SHP77 treated with DMSO at 0.1 percent for 48 hours (cell line): ENCODE data around the gene SSTR1.

ENCODE experiments used
- DNase-seq: peaks from one replicate; lab custom pipeline; 2025; lab: John Stamatoyannopoulos, UW

Gene SSTR1

DNA sequence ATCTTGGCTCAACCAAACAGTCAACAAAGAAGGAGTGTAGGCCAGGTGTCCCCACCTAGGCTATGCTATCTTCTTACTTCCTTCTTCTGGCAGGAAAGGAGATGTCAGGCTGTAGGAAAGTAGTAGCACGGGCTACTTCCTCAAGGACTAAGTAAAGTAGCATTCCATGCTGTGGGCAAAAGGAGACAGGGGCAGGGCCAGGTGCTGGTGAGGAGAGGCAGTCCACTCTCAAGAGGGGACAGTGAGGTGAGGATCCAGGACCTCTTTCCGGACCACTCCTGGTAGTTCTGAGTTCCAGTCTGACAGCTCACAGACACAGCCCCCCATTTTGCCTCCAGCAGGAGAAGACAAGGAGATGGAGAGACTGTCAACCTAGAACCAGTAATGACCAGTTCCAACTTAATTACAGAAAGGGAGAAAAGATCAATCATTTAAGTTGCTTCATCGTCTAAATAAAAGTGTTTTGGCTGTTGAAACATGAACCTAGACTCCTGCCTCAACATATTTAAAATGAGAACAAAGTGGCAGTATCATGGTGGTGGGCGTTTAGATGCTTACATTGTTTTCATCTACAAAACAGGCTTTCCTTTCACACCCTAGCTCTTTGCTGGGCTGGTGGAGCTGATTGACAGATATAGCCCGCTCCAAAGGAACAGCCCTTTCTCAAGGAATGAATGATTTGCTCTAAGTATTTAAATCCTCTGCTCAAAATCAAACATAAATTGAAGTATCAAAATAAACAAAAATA lies 5.1 kb upstream of the SSTR1 start:
- DNase-seq, result no peak

- no peak for DNase-seq
These were observed 3.6 kb upstream of the SSTR1 start for GRCh38 chr14:38203929-38204718.

DNA sequence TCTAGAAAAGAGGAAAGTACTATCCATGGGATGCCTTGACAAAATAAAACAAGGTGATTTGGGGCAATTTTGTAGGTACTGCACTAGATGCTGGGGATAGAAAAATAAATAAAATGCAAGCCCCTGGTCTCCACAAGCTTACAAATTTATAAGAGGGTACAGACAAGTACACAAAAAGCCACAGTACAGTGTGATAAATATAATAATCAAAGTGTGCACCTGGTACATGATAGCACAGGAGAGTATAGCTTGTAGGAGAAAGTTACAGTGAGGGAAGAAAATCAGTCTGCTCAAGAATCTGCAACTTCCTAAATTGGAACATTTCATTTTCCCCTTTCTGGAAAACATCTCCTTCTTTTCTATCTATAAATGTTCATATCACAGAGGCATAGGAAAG lies 3.0 kb upstream of the SSTR1 start:
- DNase-seq, result no peak

DNA sequence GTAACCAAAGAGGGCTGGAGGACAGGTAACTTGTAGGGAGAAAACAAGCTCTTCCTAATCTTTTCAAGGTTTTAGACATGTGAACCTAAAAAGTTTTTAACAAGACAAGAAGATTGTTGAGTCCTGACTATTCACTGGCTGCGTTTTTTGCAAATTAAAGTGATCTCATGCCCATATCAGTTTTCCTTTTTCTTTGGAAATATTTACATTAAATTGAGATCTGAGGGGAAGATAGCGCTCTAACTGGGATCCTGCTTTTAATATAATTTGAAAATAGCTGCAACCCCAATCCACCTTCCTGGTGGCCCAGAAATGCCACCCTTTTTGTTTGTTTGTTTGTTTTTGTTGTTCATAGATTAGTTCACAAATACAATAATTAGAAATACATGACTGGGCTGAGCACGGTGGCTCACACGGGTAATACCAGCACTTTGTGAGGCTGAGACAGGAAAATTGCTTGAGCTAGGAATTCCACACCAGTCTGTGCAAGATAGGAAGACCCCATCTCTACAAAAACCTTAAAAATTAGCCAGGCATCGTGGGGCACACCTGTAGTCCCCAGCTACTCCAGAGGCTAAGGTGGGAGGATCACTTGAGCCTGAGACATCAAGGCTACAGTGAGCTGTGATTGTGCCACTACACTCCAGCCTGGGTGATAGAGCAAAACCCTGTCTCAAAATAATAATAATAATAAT lies 2.4 kb upstream of the SSTR1 start:
- DNase-seq, result no peak

GRCh38 chr14:38205949-38206665 lies 1.6 kb upstream of the SSTR1 start:
- no peak for DNase-seq

DNA sequence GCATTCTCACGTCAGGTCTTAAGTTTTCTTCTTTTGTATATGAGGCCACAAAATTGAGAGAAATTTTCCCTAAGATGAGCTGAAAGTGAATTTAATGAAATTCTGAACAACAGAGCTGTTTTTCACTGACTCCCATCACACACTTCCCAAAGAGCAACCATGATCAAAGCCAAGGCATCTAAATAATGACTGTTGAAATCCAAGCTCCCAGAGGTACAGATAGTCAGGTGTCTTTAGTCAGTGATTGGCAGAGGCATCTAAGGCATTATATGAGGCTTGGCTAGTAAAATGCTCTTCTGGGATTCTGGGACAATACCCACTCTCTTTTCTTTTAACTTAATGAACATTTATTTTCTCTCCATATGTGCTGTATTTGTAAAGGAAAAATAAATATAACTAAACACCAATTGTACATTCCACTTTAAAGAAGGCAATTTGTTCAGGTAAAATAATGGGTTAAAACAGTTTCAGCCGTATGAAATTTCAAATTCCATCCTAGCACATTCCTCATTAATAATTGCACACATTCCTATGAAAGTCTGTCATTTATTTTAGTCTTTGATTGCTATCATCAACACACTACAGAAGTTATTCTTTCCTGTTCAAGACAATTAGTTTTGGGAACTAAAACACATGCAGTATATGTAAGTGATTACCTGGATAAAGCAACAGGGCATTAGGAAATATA lies 871 bp upstream of the SSTR1 start:
- no peak for DNase-seq

DNA sequence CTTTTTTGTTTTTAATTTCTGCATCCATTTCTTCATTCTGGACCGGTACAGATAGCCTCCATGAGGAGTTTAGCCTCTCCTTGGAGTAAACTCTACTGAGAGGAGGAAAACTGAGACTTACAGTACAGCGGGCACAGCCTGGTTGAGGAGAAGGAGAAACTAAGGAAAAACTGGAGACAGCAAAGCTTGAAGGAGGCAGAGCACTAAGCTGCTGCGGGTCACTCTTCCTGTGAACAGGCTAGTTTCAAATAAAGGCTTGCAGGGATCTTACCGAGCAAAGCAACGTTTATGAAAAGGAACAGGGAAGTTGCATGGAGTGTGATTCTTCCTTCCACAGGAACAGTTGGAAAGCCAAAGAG lies 348 bp upstream of the SSTR1 start:
- DNase-seq, result no peak

- DNase-seq, result no peak
These were observed 1.2 kb downstream of the SSTR1 start for GRCh38 chr14:38208618-38209562.

- DNase-seq, result no peak
These were observed 2.2 kb downstream of the SSTR1 start for GRCh38 chr14:38209572-38210557.

- DNase-seq, result no peak
These were observed 3.0 kb downstream of the SSTR1 start for GRCh38 chr14:38210587-38211216.

- no peak for DNase-seq
These were observed 3.6 kb downstream of the SSTR1 start for GRCh38 chr14:38211255-38211735.

GRCh38 chr14:38212111-38212510 lies 4.4 kb downstream of the SSTR1 start:
- no peak for DNase-seq

GRCh38 chr14:38213001-38213400 lies 5.3 kb downstream of the SSTR1 start:
- no peak for DNase-seq

DNA sequence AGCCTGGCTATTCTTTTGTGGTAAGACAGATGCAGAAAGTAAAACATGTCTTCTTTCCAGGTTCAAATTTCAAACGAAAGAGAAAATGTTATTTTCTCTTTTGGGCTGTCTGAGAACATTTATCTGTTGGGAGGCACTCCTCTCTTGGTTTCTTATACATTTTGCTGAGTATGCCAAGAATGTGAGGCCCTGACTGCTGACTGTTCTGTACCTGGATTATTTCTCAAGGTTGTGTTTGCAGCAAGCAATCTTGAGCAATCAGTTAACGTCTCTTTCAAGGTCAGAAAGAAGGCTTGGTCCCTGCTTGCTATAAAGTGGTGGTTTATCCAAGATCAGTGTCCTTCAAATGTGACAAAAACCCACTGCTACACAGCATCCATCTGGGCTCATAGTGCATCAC lies 9.8 kb downstream of the SSTR1 start:
- no peak for DNase-seq

DNA sequence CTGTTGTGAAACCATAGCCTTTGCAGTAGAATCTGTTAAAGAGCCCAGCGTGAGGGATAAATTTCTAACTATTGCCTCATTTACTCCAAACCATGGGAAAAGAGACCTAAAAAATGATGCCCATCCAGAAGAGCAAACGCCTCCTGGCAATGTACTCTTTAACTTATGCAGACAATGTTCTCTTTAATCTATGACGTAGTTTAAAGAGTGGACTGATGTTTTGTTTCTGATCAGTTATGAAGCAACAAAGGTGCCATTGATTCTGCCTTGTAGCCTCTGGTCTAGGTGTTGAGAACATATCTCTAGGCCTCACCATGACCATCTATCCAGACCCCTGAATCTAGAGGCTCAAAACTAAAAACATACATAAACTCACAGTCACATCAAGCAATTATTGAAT lies 13.4 kb downstream of the SSTR1 start:
- no peak for DNase-seq

- no peak for DNase-seq
These were observed 16.6 kb downstream of the SSTR1 start for GRCh38 chr14:38224338-38224737.

- DNase-seq, result no peak
These were observed 18.2 kb downstream of the SSTR1 start for GRCh38 chr14:38225946-38226345.

DNA sequence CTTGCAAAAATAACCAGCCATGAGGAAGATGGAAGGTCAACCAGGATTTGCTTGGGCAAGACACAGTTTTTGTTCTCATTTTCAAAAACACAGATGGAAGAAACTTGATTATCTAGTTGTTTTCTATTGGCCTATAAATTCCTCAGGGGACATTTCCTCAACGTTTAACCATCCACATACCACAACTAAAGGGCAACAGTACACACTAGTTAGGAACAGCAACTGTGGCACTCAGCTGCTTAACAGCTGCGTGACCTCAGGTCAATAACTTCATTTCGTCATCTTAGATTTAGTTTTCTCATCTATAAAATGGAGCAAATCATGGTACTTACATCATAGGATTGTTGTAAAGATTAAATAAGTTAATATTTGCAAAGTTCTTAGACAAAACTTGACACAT lies 18.7 kb downstream of the SSTR1 start:
- DNase-seq, result no peak

GRCh38 chr14:38233218-38233617 lies 25.5 kb downstream of the SSTR1 start:
- no peak for DNase-seq
